Measurements from ENCODE around the gene PIK3AP1. TPM values are rescaled to one million over a fixed set of nuclear protein-coding genes. Genes with fewer than 3 reads are reported as not detected.

PIK3AP1 gene
- total and polyA plus RNA-seq, 7 donors = 6.1 to 22.0 (median 10.0) TPM

- TF ChIP-seq, protein P1, sequence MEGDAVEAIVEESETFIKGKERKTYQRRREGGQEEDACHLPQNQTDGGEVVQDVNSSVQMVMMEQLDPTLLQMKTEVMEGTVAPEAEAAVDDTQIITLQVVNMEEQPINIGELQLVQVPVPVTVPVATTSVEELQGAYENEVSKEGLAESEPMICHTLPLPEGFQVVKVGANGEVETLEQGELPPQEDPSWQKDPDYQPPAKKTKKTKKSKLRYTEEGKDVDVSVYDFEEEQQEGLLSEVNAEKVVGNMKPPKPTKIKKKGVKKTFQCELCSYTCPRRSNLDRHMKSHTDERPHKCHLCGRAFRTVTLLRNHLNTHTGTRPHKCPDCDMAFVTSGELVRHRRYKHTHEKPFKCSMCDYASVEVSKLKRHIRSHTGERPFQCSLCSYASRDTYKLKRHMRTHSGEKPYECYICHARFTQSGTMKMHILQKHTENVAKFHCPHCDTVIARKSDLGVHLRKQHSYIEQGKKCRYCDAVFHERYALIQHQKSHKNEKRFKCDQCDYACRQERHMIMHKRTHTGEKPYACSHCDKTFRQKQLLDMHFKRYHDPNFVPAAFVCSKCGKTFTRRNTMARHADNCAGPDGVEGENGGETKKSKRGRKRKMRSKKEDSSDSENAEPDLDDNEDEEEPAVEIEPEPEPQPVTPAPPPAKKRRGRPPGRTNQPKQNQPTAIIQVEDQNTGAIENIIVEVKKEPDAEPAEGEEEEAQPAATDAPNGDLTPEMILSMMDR (IDR thresholded peaks at IDR 0.05) = no peak
- Histone ChIP-seq H3K4me3 (no peak overlapping the region), H3K9me3 (no peaks in the 10 kb centered on the region), H3K4me1 (no peaks in the 10 kb centered on the region), H3K27me3 (no peaks in the 10 kb centered on the region), H3K36me3 (no peaks in the 10 kb centered on the region), H3K27ac (no peak overlapping the region)
- no peak for DNase-seq
- 56 to 85% methylated on average over 8 of the region's 8 CpGs for WGBS, 2 donors
- intact Hi-C loops (cut with DNase I) = no loop called here
Observed at GRCh38 chr10:96651998-96652431, 68.3 kb downstream of the PIK3AP1 start.

GRCh38 chr10:96650958-96651357 is 69.4 kb downstream of the PIK3AP1 start:
- no peak overlapping the region for H3K27ac ChIP-seq
- no peaks in the 10 kb centered on the region for H3K36me3 ChIP-seq
- no peaks in the 10 kb centered on the region for H3K9me3 ChIP-seq
- TF ChIP-seq POLR2AphosphoS5 (IDR thresholded peaks at IDR 0.05) = no peak
- TF ChIP-seq, protein P1 (IDR thresholded peaks at IDR 0.05) = no peak
- no peak for TF ChIP-seq POLR2A (IDR thresholded peaks at IDR 0.05)
- no peak for TF ChIP-seq EP300 (IDR thresholded peaks at IDR 0.05)
- no peaks in the 10 kb centered on the region for H3K27me3 ChIP-seq
- no peak overlapping the region for H3K4me3 ChIP-seq
- no peak for DNase-seq
- no peaks in the 10 kb centered on the region for H3K4me1 ChIP-seq
- intact Hi-C loops (cut with DNase I) = no loop called here
- 73 to 86% methylated on average over 7 of the region's 7 CpGs for WGBS, 2 donors

DNA sequence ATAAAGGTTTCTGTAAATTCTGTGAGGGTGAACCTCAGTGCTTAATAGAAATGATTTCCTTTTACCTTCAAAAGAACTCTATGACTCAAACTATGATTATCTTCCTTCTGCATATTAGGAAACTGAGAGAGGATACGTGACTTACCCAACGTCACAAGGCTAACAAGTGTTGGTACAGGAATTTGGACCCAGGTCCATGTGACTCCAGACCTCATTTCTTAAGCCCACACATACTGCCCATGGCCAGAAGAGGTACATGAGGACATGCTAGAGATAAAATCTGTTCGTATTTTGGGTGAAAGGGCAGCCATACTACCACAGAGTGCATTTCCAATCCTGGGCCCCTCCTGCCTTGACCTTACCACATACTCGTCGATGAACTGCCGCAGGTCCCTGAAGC is 72.0 kb downstream of the PIK3AP1 start:
- no peaks in the 10 kb centered on the region for H3K36me3 ChIP-seq
- H3K27ac ChIP-seq = no peak overlapping the region
- H3K4me1 ChIP-seq = no peaks in the 10 kb centered on the region
- DNase-seq = no peak
- H3K4me3 ChIP-seq = no peak overlapping the region
- H3K27me3 ChIP-seq = no peaks in the 10 kb centered on the region
- no peaks in the 10 kb centered on the region for H3K9me3 ChIP-seq
- WGBS, 2 donors = 86 to 93% methylated on average over 6 of the region's 6 CpGs
- intact Hi-C loops (cut with DNase I) = no loop called here
- TF ChIP-seq POLR2AphosphoS5 (IDR thresholded peaks at IDR 0.05) = no peak
- TF ChIP-seq, protein P1 (IDR thresholded peaks at IDR 0.05) = no peak

- no peaks in the 10 kb centered on the region for H3K27me3 ChIP-seq
- H3K9me3 ChIP-seq = no peaks in the 10 kb centered on the region
- H3K36me3 ChIP-seq = no peaks in the 10 kb centered on the region
- no peak for TF ChIP-seq POLR2A (IDR thresholded peaks at IDR 0.05)
- TF ChIP-seq POLR2AphosphoS5 (IDR thresholded peaks at IDR 0.05) = no peak
- no peak for TF ChIP-seq EP300 (IDR thresholded peaks at IDR 0.05)
- TF ChIP-seq, protein P1 (IDR thresholded peaks at IDR 0.05) = no peak
- no peak overlapping the region for H3K27ac ChIP-seq
- intact Hi-C loops (cut with DNase I) = no loop called here
- no peak overlapping the region for H3K4me3 ChIP-seq
- no peak for DNase-seq
- WGBS, 2 donors = 62 to 76% methylated on average over 6 of the region's 6 CpGs
- no peaks in the 10 kb centered on the region for H3K4me1 ChIP-seq
Observed at GRCh38 chr10:96647466-96647865, 72.8 kb downstream of the PIK3AP1 start.

DNA sequence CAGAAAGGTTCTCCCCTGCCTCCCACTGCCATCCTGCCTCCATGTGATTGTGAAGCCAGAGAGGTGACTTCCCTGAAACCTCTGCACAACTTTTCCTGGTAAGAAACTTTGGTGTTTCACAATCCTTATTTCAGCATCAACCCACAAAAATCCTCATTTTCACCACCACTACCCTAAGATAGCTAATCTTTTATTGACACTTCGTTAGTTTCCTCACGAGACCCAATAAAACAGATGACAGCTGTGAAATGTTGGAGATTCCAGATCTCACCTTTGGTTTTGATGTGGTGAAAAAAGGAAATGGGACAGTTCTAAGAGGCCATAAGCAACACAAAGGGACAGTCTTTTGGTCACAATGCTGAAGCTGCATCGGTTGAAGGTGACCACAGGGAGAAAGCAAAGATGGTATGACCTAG is 73.6 kb downstream of the PIK3AP1 start:
- no peak for DNase-seq
- H3K4me3 ChIP-seq = no peak overlapping the region
- H3K4me1 ChIP-seq = no peaks in the 10 kb centered on the region
- H3K27ac ChIP-seq = no peak overlapping the region
- intact Hi-C loops (cut with DNase I) = no loop called here
- H3K36me3 ChIP-seq = no peaks in the 10 kb centered on the region
- no peaks in the 10 kb centered on the region for H3K27me3 ChIP-seq
- 14 to 56% methylated on average over 3 of the region's 3 CpGs for WGBS, 2 donors
- H3K9me3 ChIP-seq = no peaks in the 10 kb centered on the region
- TF ChIP-seq EP300 (IDR thresholded peaks at IDR 0.05) (no peak), POLR2A (IDR thresholded peaks at IDR 0.05) (no peak), POLR2AphosphoS5 (IDR thresholded peaks at IDR 0.05) (no peak)
- TF ChIP-seq, protein P1 (IDR thresholded peaks at IDR 0.05) = no peak
